B cell (primary cell): ENCODE results near the gene PCDH19.

ENCODE experiments used
- CTCF ChIP-seq: fragments of 200-600 bp; IDR thresholded peaks from one replicate; pipeline ENCODE4 v1.8.0; 2022; ENCODE audit warnings: antibody characterized with exemption, mild to moderate bottlenecking
- EZH2 ChIP-seq: IDR thresholded peaks from 2 replicates; pipeline ENCODE4 v1.6.1; 2012; ENCODE audit warnings: borderline replicate concordance, low read depth, mild to moderate bottlenecking, moderate library complexity, low read length; ENCODE audit not compliant: insufficient read depth, poor library complexity, severe bottlenecking

DNA sequence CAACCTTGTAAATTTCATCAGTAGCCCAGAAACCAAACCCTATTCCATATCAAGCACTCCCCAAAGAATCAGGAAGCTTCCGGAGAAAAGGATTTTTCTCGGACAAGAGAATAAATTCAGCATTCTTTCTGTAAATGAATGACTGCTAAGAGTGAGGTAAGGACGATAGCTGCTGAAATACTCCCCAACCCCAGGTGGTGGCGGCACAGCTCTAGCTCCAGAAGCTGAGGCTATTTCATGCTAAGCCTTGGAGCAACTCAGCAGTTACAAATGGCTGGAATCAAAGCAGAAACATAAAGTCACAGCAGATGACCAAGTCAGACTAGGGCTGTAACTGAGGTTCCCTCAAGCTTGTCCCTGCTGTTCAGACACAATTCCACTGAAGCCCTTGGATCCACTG lies 13.9 kb upstream of the PCDH19 start:
- TF ChIP-seq EZH2: no peak
- TF ChIP-seq CTCF: no peak
